GM12878 (cell line): ENCODE measurements around the gene PTPRN2. TPM values are rescaled to one million over a fixed set of nuclear protein-coding genes. Genes with fewer than 3 reads are reported as not detected.

ENCODE experiments used
- ATAC-seq: fragments of 200-7000 bp; cut with Tn5 transposase; 3 replicates; pipeline ENCODE4 v1.9.1; 2020; ENCODE audit warnings: mild to moderate bottlenecking, moderate library complexity
- BruUV-seq: library from RNA; stranded (reverse); fragments of 400-500 nt; replicated peaks from 2 replicates; lab custom pipeline; 2021; lab: Mats Ljungman, UMichigan
- CTCF ChIA-PET: fragments of 300-600 bp; sonication (Branson Sonifier 250); formaldehyde crosslinking; extraction: SDS; loops from one replicate; lab custom pipeline; 2021; ENCODE audit warnings: inconsistent platforms; lab: Yijun Ruan, JAX
- POLR2A ChIA-PET: fragments of 350-600 bp; formaldehyde crosslinking; extraction: SDS; loops from one replicate; lab custom pipeline; 2021; ENCODE audit warnings: inconsistent platforms; lab: Charles Lee
- RAD21 ChIA-PET: fragments of 300-600 bp; sonication (Branson Sonifier 250); formaldehyde crosslinking; loops from one replicate; lab custom pipeline; 2023; ENCODE audit warnings: antibody characterized with exemption; ENCODE audit not compliant: unreplicated experiment; lab: Charles Lee
- SMC1A ChIA-PET: fragments of 300-600 bp; sonication (Branson Sonifier 250); formaldehyde crosslinking; loops from one replicate; lab custom pipeline; 2023; ENCODE audit not compliant: unreplicated experiment, uncharacterized antibody; lab: Charles Lee
- DNase-seq: peaks from one replicate; pipeline ENCODE4 v3.0.0-alpha.2; 2011; ENCODE audit warnings: low read depth, low spot score
- FAIRE-seq: peaks from 3 replicates; lab custom pipeline; 2011; peaks lifted over from hg19 to GRCh38; lab: Jason Lieb, UNC
- H2AFZ ChIP-seq: 2 replicates; pipeline ENCODE4 v1.6.0; 2011; ENCODE audit warnings: low read depth, low read length, control low read depth; ENCODE audit not compliant: control insufficient read depth
- H3K27ac ChIP-seq: 2 replicates; pipeline ENCODE4 v1.5.1; 2011; ENCODE audit warnings: control low read depth; ENCODE audit not compliant: control insufficient read depth, insufficient read depth
- H3K27me3 ChIP-seq, 2 experiments: replicated peaks in 1 of 2; 2 replicates each; pipeline versions ENCODE4 v1.6.0 to v1.6.1; 2011; ENCODE audit warnings: low read length in 1 of 2; ENCODE audit not compliant: control insufficient read depth in 2 of 2, insufficient read depth in 2 of 2
- H3K36me3 ChIP-seq, 2 experiments: 2 replicates each; pipeline ENCODE4 v1.5.1; 2011; ENCODE audit warnings: low read length in 1 of 2; ENCODE audit not compliant: control insufficient read depth in 2 of 2, insufficient read depth in 2 of 2
- H3K4me1 ChIP-seq: 2 replicates; pipeline ENCODE4 v1.6.1; 2011; ENCODE audit warnings: mild to moderate bottlenecking, low read length, moderate library complexity, mixed read lengths; ENCODE audit not compliant: control insufficient read depth, insufficient read depth
- H3K4me2 ChIP-seq: 2 replicates; pipeline ENCODE4 v1.6.0; 2011; ENCODE audit warnings: control low read depth; ENCODE audit not compliant: control insufficient read depth, insufficient read depth
- H3K4me3 ChIP-seq: fragments of 200-600 bp; sonication (generic); 2 replicates; pipeline ENCODE4 v1.5.1; 2016
- H3K79me2 ChIP-seq: 2 replicates; pipeline ENCODE4 v1.6.0; 2011; ENCODE audit warnings: low read length; ENCODE audit not compliant: control insufficient read depth, insufficient read depth
- H3K9ac ChIP-seq: 2 replicates; pipeline ENCODE4 v1.8.0; 2011; ENCODE audit warnings: low read length, control low read depth, mixed read lengths; ENCODE audit not compliant: control insufficient read depth, insufficient read depth
- H3K9me3 ChIP-seq: replicated peaks from 3 replicates; pipeline ENCODE4 v1.5.1; 2011; ENCODE audit warnings: mild to moderate bottlenecking, low read length; ENCODE audit not compliant: control insufficient read depth, insufficient read depth
- H4K20me1 ChIP-seq: 2 replicates; pipeline ENCODE4 v1.6.0; 2011; ENCODE audit not compliant: control insufficient read depth, insufficient read depth
- CHD2 ChIP-seq: IDR thresholded peaks from 2 replicates; pipeline ENCODE4 v1.6.1; 2011; ENCODE audit warnings: low read depth, low read length, improper control_type of control experiment, borderline replicate concordance
- TBL1XR1 ChIP-seq: IDR thresholded peaks from 2 replicates; pipeline ENCODE4 v1.6.1; 2012; ENCODE audit warnings: low read depth, low read length, improper control_type of control experiment
- WGBS: methylation state at CpG from one replicate; pipeline ENCODE4 v1.1.6; 2016; ENCODE audit warnings: low lambda C conversion rate; ENCODE audit not compliant: insufficient replicate concordance, insufficient coverage; ENCODE audit errors: missing lambda C conversion rate; 5-methylcytosine and 5-hydroxymethylcytosine counted together
- in situ Hi-C: fragments of 300-500 bp; cut with MboI; formaldehyde crosslinking; loops from 9 replicates; pipeline ENCODE4 v1.14.3; 2018; ENCODE audit warnings: mixed read lengths
- intact Hi-C: fragments of 100-400 bp; cut with micrococcal nuclease; formaldehyde crosslinking; loops from one replicate; pipeline ENCODE4 v1.14.2; 2022; ENCODE audit not compliant: unreplicated experiment
- polyA plus RNA-seq, 11 experiments: library from polyadenylated mRNA; depleted of rRNA in 4 of 11; unstranded in 6 of 11; stranded (reverse) in 5 of 11; fragments of >200 nt; fragmentation: Nextera tagmentation in 4 of 11; fragmentation: Illumina TruSeq in 1 of 11; extraction: Ambion mirVana in 4 of 11; extraction: Trizol in 1 of 11; gene quantifications; 1 replicate in 1 of 11; 2 replicates in 10 of 11; pipeline versions ENCODE4 v1.2.1 to v1.2.3, GENCODE V29; 2011 to 2016; ENCODE audit warnings: inconsistent platforms in 2 of 11, missing spikeins in 2 of 11, low read depth in 1 of 11
- total RNA-seq, 4 experiments: library from RNA; depleted of rRNA in 3 of 4; stranded (reverse); fragments of >200 nt in 3 of 4; fragmentation: Illumina TruSeq in 1 of 4; extraction: Trizol in 1 of 4; gene quantifications; 2 replicates each; pipeline versions ENCODE4 v1.2.1 to v1.2.3, GENCODE V29; 2013 to 2021
- TF ChIP-seq, protein P1 (sequence below): IDR thresholded peaks from 2 replicates; pipeline ENCODE4 v1.6.1; 2011; ENCODE audit warnings: low read depth, low read length, improper control_type of control experiment, borderline replicate concordance
- TF ChIP-seq, protein P2 (sequence below): IDR thresholded peaks from 2 replicates; pipeline ENCODE4 v1.6.1; 2012; ENCODE audit warnings: low read depth, low read length, improper control_type of control experiment

PTPRN2 gene
- total and polyA plus RNA-seq, 10 of the 15 experiments (the other 5 are each of a cell fraction or from before 2014, with no cell fraction given): 5.4 TPM; not detected in 9

DNA sequence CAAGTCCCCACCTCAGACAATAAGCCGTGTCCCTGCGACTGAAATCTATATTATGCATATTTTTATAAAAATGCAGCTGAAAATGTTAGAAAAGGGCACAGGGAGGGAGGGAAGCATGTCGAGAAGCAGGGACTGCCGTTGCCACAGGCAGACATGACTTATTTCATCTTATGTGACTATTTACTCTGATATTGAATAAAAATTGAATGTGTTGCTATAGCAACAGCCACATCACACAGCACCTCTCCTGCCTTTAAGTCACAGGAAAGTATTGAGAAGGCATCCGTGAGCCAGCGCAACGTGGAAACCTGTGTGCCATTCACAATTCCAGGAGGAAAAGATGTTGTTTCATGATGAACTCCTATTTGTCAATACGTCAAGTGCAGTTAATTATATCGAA, 701.4 kb downstream of the PTPRN2 start (continued):
- TF ChIP-seq TBL1XR1: no peak
- TF ChIP-seq, all 136 proteins: peak for 0

DNA sequence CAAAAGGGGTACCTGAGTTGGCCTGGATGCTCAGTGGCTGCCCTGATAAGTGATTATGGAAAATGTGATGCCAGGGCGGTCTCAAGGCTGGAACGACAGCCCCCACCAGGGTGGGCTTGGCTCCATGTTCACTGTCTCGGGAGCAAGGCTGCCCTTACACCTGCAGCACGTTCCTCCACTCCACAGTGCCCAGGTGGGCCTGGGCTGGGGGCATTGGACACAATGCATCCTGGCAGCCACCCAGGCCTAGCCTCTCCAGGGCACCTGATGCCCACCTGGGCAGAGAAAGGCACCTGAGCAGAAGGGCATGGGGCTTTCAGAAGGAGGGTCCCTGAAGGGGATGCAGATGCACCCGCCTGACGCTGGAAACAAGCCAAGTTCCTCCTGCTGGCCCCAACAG, 702.5 kb downstream of the PTPRN2 start:
- Histone ChIP-seq H3K36me3 (no peaks in the 10 kb centered on the region), H3K27me3 (no peaks in the 10 kb centered on the region), H3K4me1 (no peaks in the 10 kb centered on the region), H3K79me2 (no peaks in the 10 kb centered on the region), H2AFZ (no peak overlapping the region), H3K27ac (no peak overlapping the region), H3K4me3 (no peak overlapping the region), H3K4me2 (no peak overlapping the region), H3K9ac (no peak overlapping the region), H4K20me1 (no peaks in the 10 kb centered on the region), H3K9me3 (peaks cover 1% of the 10 kb centered on the region; the same call in 1 of the 3 replicates)
- TF ChIP-seq, protein P1, sequence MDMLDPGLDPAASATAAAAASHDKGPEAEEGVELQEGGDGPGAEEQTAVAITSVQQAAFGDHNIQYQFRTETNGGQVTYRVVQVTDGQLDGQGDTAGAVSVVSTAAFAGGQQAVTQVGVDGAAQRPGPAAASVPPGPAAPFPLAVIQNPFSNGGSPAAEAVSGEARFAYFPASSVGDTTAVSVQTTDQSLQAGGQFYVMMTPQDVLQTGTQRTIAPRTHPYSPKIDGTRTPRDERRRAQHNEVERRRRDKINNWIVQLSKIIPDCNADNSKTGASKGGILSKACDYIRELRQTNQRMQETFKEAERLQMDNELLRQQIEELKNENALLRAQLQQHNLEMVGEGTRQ: no peak
- TF ChIP-seq CHD2: no peak
- TF ChIP-seq, protein P2, sequence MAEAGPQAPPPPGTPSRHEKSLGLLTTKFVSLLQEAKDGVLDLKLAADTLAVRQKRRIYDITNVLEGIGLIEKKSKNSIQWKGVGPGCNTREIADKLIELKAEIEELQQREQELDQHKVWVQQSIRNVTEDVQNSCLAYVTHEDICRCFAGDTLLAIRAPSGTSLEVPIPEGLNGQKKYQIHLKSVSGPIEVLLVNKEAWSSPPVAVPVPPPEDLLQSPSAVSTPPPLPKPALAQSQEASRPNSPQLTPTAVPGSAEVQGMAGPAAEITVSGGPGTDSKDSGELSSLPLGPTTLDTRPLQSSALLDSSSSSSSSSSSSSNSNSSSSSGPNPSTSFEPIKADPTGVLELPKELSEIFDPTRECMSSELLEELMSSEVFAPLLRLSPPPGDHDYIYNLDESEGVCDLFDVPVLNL: no peak
- in situ Hi-C loops (no loop called here), intact Hi-C loops (no loop called here)
- no TSS peak for BruUV-seq
- ChIA-PET CTCF (no interaction called here), RAD21 (no interaction called here), SMC1A (no interaction called here), POLR2A (no interaction called here)
- WGBS: 8% methylated on average over 6 of the region's 6 CpGs
- ATAC-seq: no peak
- no peak for FAIRE-seq
- no peak for DNase-seq
